Measurements from ENCODE around the gene LRRC73. TPM values are rescaled to one million over a fixed set of nuclear protein-coding genes. Genes with fewer than 3 reads are reported as not detected.
A peak's percentile ranks its signal among the peaks of the same experiment; 100 is the strongest.
"Not testable (repeated sequence)": the region's sequence is repeated elsewhere in the genome, so short reads cannot be mapped to it uniquely, and the experiment has no call there.

The LRRC73 gene
- under 0.01 and 0.13 TPM in 2 replicates for total RNA-seq

GRCh38 chr6:43509984-43510826 lies at the start of gene LRRC73:
Gene LRRC73 (minus strand): TSS chr6:43510346. CDS start chr6:43509785, 561 bp downstream.
- DNase-seq (ENCODE audit: low read depth in 2 of 2): peak; percentile 52 to 81

GRCh38 chr6:43559328-43559727 lies 49.2 kb upstream of the LRRC73 start:
- no peak for DNase-seq (ENCODE audit: low read depth in 2 of 2)

- not testable (repeated sequence) for DNase-seq (ENCODE audit: low read depth in 2 of 2)
Observed at GRCh38 chr6:43557620-43558019, 47.5 kb upstream of the LRRC73 start.

GRCh38 chr6:43547222-43547621 lies 37.1 kb upstream of the LRRC73 start:
- no peak for DNase-seq (ENCODE audit: low read depth in 2 of 2)

- no peak for DNase-seq (ENCODE audit: low read depth in 2 of 2)
Observed at GRCh38 chr6:43544461-43544860, 34.3 kb upstream of the LRRC73 start.

- no peak for DNase-seq (ENCODE audit: low read depth in 2 of 2)
Observed at GRCh38 chr6:43541774-43542471, 31.8 kb upstream of the LRRC73 start.

- DNase-seq (ENCODE audit: low read depth in 2 of 2): no peak
Observed at GRCh38 chr6:43540507-43540906, 30.4 kb upstream of the LRRC73 start.

- not testable (repeated sequence) for DNase-seq (ENCODE audit: low read depth in 2 of 2)
Observed at GRCh38 chr6:43539409-43539808, 29.3 kb upstream of the LRRC73 start.

GRCh38 chr6:43538986-43539385 lies 28.8 kb upstream of the LRRC73 start:
- DNase-seq (ENCODE audit: low read depth in 2 of 2): not testable (repeated sequence)

GRCh38 chr6:43532201-43532600 lies 22.1 kb upstream of the LRRC73 start:
- no peak for DNase-seq (ENCODE audit: low read depth in 2 of 2)

- DNase-seq (ENCODE audit: low read depth in 2 of 2): no peak
Observed at GRCh38 chr6:43524483-43524961, 14.4 kb upstream of the LRRC73 start.

GRCh38 chr6:43523284-43523683 lies 13.1 kb upstream of the LRRC73 start:
- no peak for DNase-seq (ENCODE audit: low read depth in 2 of 2)

GRCh38 chr6:43522547-43523261 lies 12.6 kb upstream of the LRRC73 start:
- DNase-seq (ENCODE audit: low read depth in 2 of 2): no peak

GRCh38 chr6:43521836-43522235 lies 11.7 kb upstream of the LRRC73 start:
- DNase-seq (ENCODE audit: low read depth in 2 of 2): peak in 1 of 2 donors; percentile 9

- DNase-seq (ENCODE audit: low read depth in 2 of 2): no peak
Observed at GRCh38 chr6:43520097-43520496, 10.0 kb upstream of the LRRC73 start.

GRCh38 chr6:43517505-43518357 lies 7.6 kb upstream of the LRRC73 start:
- no peak for DNase-seq (ENCODE audit: low read depth in 2 of 2)

GRCh38 chr6:43516697-43517504 lies 6.8 kb upstream of the LRRC73 start, which contains the start of the genes POLR1C and YIPF3:
Gene POLR1C (plus strand): TSS chr6:43517089. CDS start chr6:43517110, 21 bp downstream.
Gene YIPF3 (minus strand): TSS chr6:43516926. CDS start chr6:43516807, 119 bp downstream.
- DNase-seq (ENCODE audit: low read depth in 2 of 2): peak; percentile 95 to 98

GRCh38 chr6:43516367-43516696 lies 6.2 kb upstream of the LRRC73 start:
- DNase-seq (ENCODE audit: low read depth in 2 of 2): no peak

- no peak for DNase-seq (ENCODE audit: low read depth in 2 of 2)
Observed at GRCh38 chr6:43515808-43516207, 5.7 kb upstream of the LRRC73 start.

- no peak for DNase-seq (ENCODE audit: low read depth in 2 of 2)
Observed at GRCh38 chr6:43511824-43512415, 1.8 kb upstream of the LRRC73 start.

Measured in dermis microvascular lymphatic vessel endothelial cell (primary cell).